HepG2 (cell line): ENCODE data around the gene MT4. TPM values are rescaled to one million over a fixed set of nuclear protein-coding genes. Genes with fewer than 3 reads are reported as not detected.

Experiments
- ATAC-seq: fragments of 200-7000 bp; cut with Tn5 transposase; 3 replicates; pipeline ENCODE4 v1.9.1; 2020; ENCODE audit warnings: mild to moderate bottlenecking, moderate library complexity
- BruUV-seq: library from RNA; stranded (reverse); fragments of 400-500 nt; replicated peaks from 2 replicates; lab custom pipeline; 2021; lab: Mats Ljungman, UMichigan
- CTCF ChIA-PET: fragments of 300-600 bp; formaldehyde crosslinking; extraction: SDS; loops from one replicate; lab custom pipeline; 2021; ENCODE audit warnings: low total read pairs, inconsistent platforms, low intra/inter-chr PET ratio; lab: Yijun Ruan, JAX
- POLR2A ChIA-PET: fragments of 350-600 bp; sonication (Branson Sonifier 250); formaldehyde crosslinking; loops from one replicate; lab custom pipeline; 2020; ENCODE audit warnings: antibody characterized with exemption, inconsistent platforms; lab: Yijun Ruan, JAX
- DNase-seq: peaks from one replicate; pipeline ENCODE4 v3.0.0-alpha.2; 2015; ENCODE audit warnings: low spot score
- FAIRE-seq: peaks from 3 replicates; lab custom pipeline; 2011; peaks lifted over from hg19 to GRCh38; lab: Jason Lieb, UNC
- H2AFZ ChIP-seq: one replicate; pipeline ENCODE4 v1.6.1; 2011; ENCODE audit warnings: low read length, inconsistent platforms
- H3K27ac ChIP-seq: fragments of 300-600 bp; 3 replicates; pipeline ENCODE4 v1.8.0; 2011; ENCODE audit warnings: mixed run types, mild to moderate bottlenecking, mixed read lengths, low read length, inconsistent platforms; ENCODE audit not compliant: insufficient read depth; ENCODE audit errors: extremely low read length
- H3K27me3 ChIP-seq, 2 experiments: fragments of 200-600 bp in 1 of 2; 2 replicates in 1 of 2; 3 replicates in 1 of 2; pipeline versions ENCODE4 v1.6.0 to v1.8.0; 2011; ENCODE audit warnings: low read length in 2 of 2, mild to moderate bottlenecking in 2 of 2, moderate library complexity in 2 of 2, inconsistent platforms in 1 of 2; ENCODE audit not compliant: insufficient read depth in 2 of 2, control insufficient read depth in 1 of 2
- H3K36me3 ChIP-seq, 2 experiments: fragments of 200-600 bp in 1 of 2; replicated peaks in 1 of 2; 2 replicates in 1 of 2; 3 replicates in 1 of 2; pipeline versions ENCODE4 v1.5.1 to v1.8.0; 2011; ENCODE audit warnings: low read length in 2 of 2, inconsistent platforms in 1 of 2; ENCODE audit not compliant: insufficient read depth in 2 of 2, control insufficient read depth in 1 of 2
- H3K4me1 ChIP-seq: 2 replicates; pipeline ENCODE4 v1.5.1; 2012; ENCODE audit warnings: low read length, inconsistent platforms; ENCODE audit not compliant: insufficient read depth
- H3K4me2 ChIP-seq: 2 replicates; pipeline ENCODE4 v1.6.0; 2011; ENCODE audit warnings: low read depth, low read length, inconsistent platforms
- H3K4me3 ChIP-seq, 3 experiments: fragments of 200-600 bp in 1 of 3; sonication (generic), shearing (Covaris generic) in 1 of 3; replicated peaks in 1 of 3; 2 replicates each; pipeline ENCODE4 v1.5.1; 2011 to 2016; ENCODE audit warnings: low read length in 3 of 3, inconsistent platforms in 2 of 3, low read depth in 2 of 3, mild to moderate bottlenecking in 2 of 3, control low read depth in 1 of 3, mixed read lengths in 1 of 3; ENCODE audit not compliant: insufficient read depth in 1 of 3
- H3K79me2 ChIP-seq: one replicate; pipeline ENCODE4 v1.6.1; 2011; ENCODE audit warnings: low read length, inconsistent platforms; ENCODE audit not compliant: insufficient read depth
- H3K9ac ChIP-seq: 2 replicates; pipeline ENCODE4 v1.6.0; 2011; ENCODE audit warnings: mild to moderate bottlenecking, low read depth, low read length, inconsistent platforms; ENCODE audit not compliant: insufficient read depth
- H3K9me3 ChIP-seq: 2 replicates; pipeline ENCODE4 v1.5.1; 2012; ENCODE audit warnings: mild to moderate bottlenecking, low read length
- H4K20me1 ChIP-seq: 2 replicates; pipeline ENCODE4 v1.6.0; 2011; ENCODE audit warnings: inconsistent platforms, mild to moderate bottlenecking, low read length, moderate library complexity; ENCODE audit not compliant: insufficient read depth
- AHR ChIP-seq: IDR thresholded peaks from 2 replicates; pipeline ENCODE4 v1.6.1; 2018; ENCODE audit warnings: missing genetic modification reagents, missing compliant biosample characterization
- CEBPG ChIP-seq: IDR thresholded peaks from 2 replicates; pipeline ENCODE4 v1.6.1; 2016
- GLI4 ChIP-seq: sonication (generic); formaldehyde crosslinking; IDR thresholded peaks from 2 replicates; pipeline ENCODE4 v1.5.1; 2020; ENCODE audit warnings: missing genetic modification reagents, mild to moderate bottlenecking, moderate library complexity, borderline replicate concordance
- KDM2A ChIP-seq: sonication (generic); formaldehyde crosslinking; IDR thresholded peaks from 2 replicates; pipeline ENCODE4 v1.4.0; 2020; ENCODE audit warnings: low read depth, missing genetic modification reagents, borderline replicate concordance
- RXRB ChIP-seq: IDR thresholded peaks from 2 replicates; pipeline ENCODE4 v1.6.1; 2016; ENCODE audit warnings: borderline replicate concordance, missing genetic modification reagents, missing compliant biosample characterization
- TCF12 ChIP-seq, 2 experiments: fragments of 450-650 bp in 1 of 2; sonication (generic) in 1 of 2; formaldehyde crosslinking in 1 of 2; IDR thresholded peaks; 2 replicates each; pipeline versions ENCODE4 v1.6.1 to v1.8.0; 2017 to 2022; ENCODE audit warnings: antibody characterized with exemption in 1 of 2, mild to moderate bottlenecking in 1 of 2, missing genetic modification reagents in 1 of 2, moderate library complexity in 1 of 2
- ZKSCAN8 ChIP-seq: IDR thresholded peaks from 2 replicates; pipeline ENCODE4 v1.6.1; 2016; ENCODE audit warnings: borderline replicate concordance, missing genetic modification reagents, missing compliant biosample characterization
- ZNF101 ChIP-seq: sonication (generic); formaldehyde crosslinking; IDR thresholded peaks from 2 replicates; pipeline ENCODE4 v1.4.0; 2020; ENCODE audit warnings: mild to moderate bottlenecking, low read depth, missing genetic modification reagents, borderline replicate concordance
- ZNF232 ChIP-seq: sonication (generic); formaldehyde crosslinking; IDR thresholded peaks from 2 replicates; pipeline ENCODE4 v1.4.0; 2020; ENCODE audit warnings: missing genetic modification reagents, borderline replicate concordance
- ZNF282 ChIP-seq: fragments of 450-650 bp; IDR thresholded peaks from 2 replicates; pipeline ENCODE4 v1.6.1; 2018; ENCODE audit not compliant: partially characterized antibody
- ZNF383 ChIP-seq: sonication (generic); formaldehyde crosslinking; IDR thresholded peaks from 2 replicates; pipeline ENCODE4 v1.4.0; 2020; ENCODE audit warnings: missing genetic modification reagents, mild to moderate bottlenecking, borderline replicate concordance
- ZNF598 ChIP-seq: sonication (generic); formaldehyde crosslinking; IDR thresholded peaks from 2 replicates; pipeline ENCODE4 v1.5.1; 2020; ENCODE audit warnings: mild to moderate bottlenecking, missing genetic modification reagents, borderline replicate concordance
- ZNF768 ChIP-seq: sonication (generic); formaldehyde crosslinking; IDR thresholded peaks from 2 replicates; pipeline ENCODE4 v1.4.0; 2020; ENCODE audit warnings: missing genetic modification reagents
- WGBS: methylation state at CpG from one replicate; pipeline ENCODE4 v1.1.6; 2017; ENCODE audit warnings: low lambda C conversion rate; 5-methylcytosine and 5-hydroxymethylcytosine counted together
- in situ Hi-C: cut with HindIII; loops from 2 replicates; pipeline ENCODE4 v1.10.0; 2017; ENCODE audit warnings: low pct_unique_long_range_greater_than_20kb; ENCODE audit not compliant: extremely low pct_ligation_motif_present
- intact Hi-C: fragments of 100-400 bp; cut with micrococcal nuclease; formaldehyde crosslinking; loops from one replicate; pipeline ENCODE4 v1.10.0; 2022; ENCODE audit not compliant: unreplicated experiment
- polyA plus RNA-seq, 8 experiments: library from polyadenylated mRNA; depleted of rRNA in 3 of 8; stranded (reverse) in 7 of 8; unstranded in 1 of 8; fragments of >200 nt; fragmentation: Illumina TruSeq in 4 of 8; extraction: Trizol in 4 of 8; gene quantifications; 2 replicates each; pipeline versions ENCODE4 v1.2.1 to v1.2.3, GENCODE V29; 2011 to 2016; ENCODE audit warnings: low read depth in 4 of 8, missing spikeins in 1 of 8, mixed read lengths in 1 of 8; ENCODE audit not compliant: insufficient read depth in 1 of 8
- total RNA-seq, 5 experiments: library from RNA; depleted of rRNA; stranded (reverse); fragments of >200 nt; fragmentation: Illumina TruSeq; extraction: Trizol; gene quantifications; 2 replicates each; pipeline ENCODE4 v1.2.3, GENCODE V29; 2016; ENCODE audit warnings: low read depth in 1 of 5
- TF ChIP-seq, protein P1 (sequence below): sonication (generic); formaldehyde crosslinking; IDR thresholded peaks from 2 replicates; pipeline ENCODE4 v1.5.0; 2020; ENCODE audit warnings: mild to moderate bottlenecking, missing genetic modification reagents, moderate library complexity
- TF ChIP-seq, protein P2 (sequence below): sonication (generic); formaldehyde crosslinking; IDR thresholded peaks from 2 replicates; pipeline ENCODE4 v1.4.0; 2020; ENCODE audit warnings: mild to moderate bottlenecking, low read depth, missing genetic modification reagents
- TF ChIP-seq, protein P3 (sequence below): sonication (generic); formaldehyde crosslinking; IDR thresholded peaks from 2 replicates; pipeline ENCODE4 v1.4.0; 2020; ENCODE audit warnings: missing genetic modification reagents, borderline replicate concordance

The MT4 gene
- total and polyA plus RNA-seq, 2 of the 13 experiments (the other 11 are each of a cell fraction or from before 2014, with no cell fraction given), result not detected

DNA sequence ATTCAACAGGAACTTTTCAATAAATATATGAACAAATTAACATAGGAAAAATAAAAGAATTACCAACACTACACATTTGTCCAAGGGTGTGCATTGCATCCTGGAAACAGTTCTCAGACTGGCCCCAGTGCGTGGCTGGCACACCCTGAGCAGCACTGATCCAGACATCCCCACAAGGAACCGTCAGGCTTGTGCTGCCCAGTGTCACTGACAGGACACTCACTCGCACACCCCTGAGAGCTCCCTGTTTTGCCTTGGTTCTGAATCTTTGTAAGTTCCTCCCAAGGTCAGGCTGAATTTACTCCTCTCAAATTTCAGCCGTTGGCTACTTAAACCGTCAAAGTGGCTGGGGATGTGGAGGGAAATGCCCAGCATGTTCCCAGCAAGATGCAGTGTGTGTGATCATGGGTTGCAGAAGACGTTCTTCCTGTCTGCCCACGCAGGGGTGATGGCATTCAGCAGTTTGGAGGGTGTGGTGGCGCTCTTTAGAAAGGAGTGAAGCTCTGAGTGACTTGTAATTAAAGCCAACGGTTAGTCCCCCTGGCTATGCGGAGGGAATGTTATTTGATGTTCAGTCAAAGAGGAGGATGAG, 45.2 kb downstream of the MT4 start (continued):
- TF ChIP-seq, protein P1, sequence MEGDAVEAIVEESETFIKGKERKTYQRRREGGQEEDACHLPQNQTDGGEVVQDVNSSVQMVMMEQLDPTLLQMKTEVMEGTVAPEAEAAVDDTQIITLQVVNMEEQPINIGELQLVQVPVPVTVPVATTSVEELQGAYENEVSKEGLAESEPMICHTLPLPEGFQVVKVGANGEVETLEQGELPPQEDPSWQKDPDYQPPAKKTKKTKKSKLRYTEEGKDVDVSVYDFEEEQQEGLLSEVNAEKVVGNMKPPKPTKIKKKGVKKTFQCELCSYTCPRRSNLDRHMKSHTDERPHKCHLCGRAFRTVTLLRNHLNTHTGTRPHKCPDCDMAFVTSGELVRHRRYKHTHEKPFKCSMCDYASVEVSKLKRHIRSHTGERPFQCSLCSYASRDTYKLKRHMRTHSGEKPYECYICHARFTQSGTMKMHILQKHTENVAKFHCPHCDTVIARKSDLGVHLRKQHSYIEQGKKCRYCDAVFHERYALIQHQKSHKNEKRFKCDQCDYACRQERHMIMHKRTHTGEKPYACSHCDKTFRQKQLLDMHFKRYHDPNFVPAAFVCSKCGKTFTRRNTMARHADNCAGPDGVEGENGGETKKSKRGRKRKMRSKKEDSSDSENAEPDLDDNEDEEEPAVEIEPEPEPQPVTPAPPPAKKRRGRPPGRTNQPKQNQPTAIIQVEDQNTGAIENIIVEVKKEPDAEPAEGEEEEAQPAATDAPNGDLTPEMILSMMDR (CRISPR knock-in tag), result 0 out of 2 replicates have a peak, but pooled peaks have one; percentile 30
- TF ChIP-seq CEBPG (CRISPR knock-in tag) (no peak), RXRB (CRISPR knock-in tag) (no peak), ZNF101 (CRISPR knock-in tag) (no peak), ZNF598 (CRISPR knock-in tag) (no peak; the same call in 1 of the 2 replicates)
- TF ChIP-seq, protein P2, sequence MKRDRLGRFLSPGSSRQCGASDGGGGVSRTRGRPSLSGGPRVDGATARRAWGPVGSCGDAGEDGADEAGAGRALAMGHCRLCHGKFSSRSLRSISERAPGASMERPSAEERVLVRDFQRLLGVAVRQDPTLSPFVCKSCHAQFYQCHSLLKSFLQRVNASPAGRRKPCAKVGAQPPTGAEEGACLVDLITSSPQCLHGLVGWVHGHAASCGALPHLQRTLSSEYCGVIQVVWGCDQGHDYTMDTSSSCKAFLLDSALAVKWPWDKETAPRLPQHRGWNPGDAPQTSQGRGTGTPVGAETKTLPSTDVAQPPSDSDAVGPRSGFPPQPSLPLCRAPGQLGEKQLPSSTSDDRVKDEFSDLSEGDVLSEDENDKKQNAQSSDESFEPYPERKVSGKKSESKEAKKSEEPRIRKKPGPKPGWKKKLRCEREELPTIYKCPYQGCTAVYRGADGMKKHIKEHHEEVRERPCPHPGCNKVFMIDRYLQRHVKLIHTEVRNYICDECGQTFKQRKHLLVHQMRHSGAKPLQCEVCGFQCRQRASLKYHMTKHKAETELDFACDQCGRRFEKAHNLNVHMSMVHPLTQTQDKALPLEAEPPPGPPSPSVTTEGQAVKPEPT, result no peak
- TF ChIP-seq, all 625 proteins: peak for 64

DNA sequence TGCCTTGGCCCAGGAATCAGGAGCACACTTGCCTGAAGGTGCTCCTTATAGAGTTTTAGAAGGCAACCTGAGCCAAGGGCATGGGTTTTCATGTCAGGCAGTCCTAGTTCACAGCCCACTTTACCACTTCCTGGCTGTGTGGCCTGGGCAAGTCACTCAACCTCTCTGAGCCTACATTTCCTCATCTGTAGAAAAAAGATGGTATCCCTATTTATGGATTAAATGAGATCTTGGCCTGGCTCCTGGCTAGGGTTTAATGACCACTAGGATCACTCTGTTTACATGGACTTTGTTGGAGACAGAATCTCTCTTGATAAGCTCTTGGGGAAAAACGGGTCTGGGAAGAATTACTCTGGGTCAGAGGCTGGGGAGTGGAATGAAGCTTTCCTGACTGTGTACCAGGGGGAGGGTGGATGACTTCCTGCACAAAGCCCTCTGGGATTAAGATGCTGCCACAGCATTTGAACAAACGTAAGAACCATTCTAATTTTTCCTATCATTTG, 45.8 kb downstream of the MT4 start:
- no peak for DNase-seq
- WGBS, result 17% methylated on average over 2 of the region's 2 CpGs
- ChIA-PET POLR2A (interaction anchor here (1.0 to 5.3 kb wide), 5 partner anchors 15 to 160 kb away, joined by 3 to 83 read pairs (median 4); partner anchors contain the start of genes MT1E, MT1F, MT1X and NUDT21), CTCF (no interaction called here)
- no peak overlapping the region for H3K27ac ChIP-seq
- H3K4me2 ChIP-seq, result peak overlapping the region; percentile 91
- no peaks in the 10 kb centered on the region for H3K79me2 ChIP-seq
- no peaks in the 10 kb centered on the region for H3K9me3 ChIP-seq
- H3K36me3 ChIP-seq, result no peaks in the 10 kb centered on the region
- intact Hi-C loops, result no loop called here
- no peaks in the 10 kb centered on the region; a peak in 1 of 5 replicates for H3K27me3 ChIP-seq
- H2AFZ ChIP-seq, result no peak overlapping the region
- no peak for FAIRE-seq
- ATAC-seq, result no peak
- H3K4me1 ChIP-seq, result peaks cover 59% of the 10 kb centered on the region
- H4K20me1 ChIP-seq, result no peaks in the 10 kb centered on the region
- H3K9ac ChIP-seq, result peak overlapping the region; percentile 68
- in situ Hi-C loops, result no loop called here
- no TSS peak for BruUV-seq
- peak overlapping the region in 1 of 3 experiments; percentile 84; a peak in 3 of 6 replicates for H3K4me3 ChIP-seq
- no peak for TF ChIP-seq GLI4 (CRISPR knock-in tag)
- TF ChIP-seq ZNF282, result no peak
- 0 out of 2 replicates have a peak, but pooled peaks have one; percentile 10 for TF ChIP-seq ZNF232 (CRISPR knock-in tag)
- TF ChIP-seq ZNF383 (CRISPR knock-in tag), result no peak
- TF ChIP-seq AHR (CRISPR knock-in tag), result no peak
- TF ChIP-seq, protein P3, sequence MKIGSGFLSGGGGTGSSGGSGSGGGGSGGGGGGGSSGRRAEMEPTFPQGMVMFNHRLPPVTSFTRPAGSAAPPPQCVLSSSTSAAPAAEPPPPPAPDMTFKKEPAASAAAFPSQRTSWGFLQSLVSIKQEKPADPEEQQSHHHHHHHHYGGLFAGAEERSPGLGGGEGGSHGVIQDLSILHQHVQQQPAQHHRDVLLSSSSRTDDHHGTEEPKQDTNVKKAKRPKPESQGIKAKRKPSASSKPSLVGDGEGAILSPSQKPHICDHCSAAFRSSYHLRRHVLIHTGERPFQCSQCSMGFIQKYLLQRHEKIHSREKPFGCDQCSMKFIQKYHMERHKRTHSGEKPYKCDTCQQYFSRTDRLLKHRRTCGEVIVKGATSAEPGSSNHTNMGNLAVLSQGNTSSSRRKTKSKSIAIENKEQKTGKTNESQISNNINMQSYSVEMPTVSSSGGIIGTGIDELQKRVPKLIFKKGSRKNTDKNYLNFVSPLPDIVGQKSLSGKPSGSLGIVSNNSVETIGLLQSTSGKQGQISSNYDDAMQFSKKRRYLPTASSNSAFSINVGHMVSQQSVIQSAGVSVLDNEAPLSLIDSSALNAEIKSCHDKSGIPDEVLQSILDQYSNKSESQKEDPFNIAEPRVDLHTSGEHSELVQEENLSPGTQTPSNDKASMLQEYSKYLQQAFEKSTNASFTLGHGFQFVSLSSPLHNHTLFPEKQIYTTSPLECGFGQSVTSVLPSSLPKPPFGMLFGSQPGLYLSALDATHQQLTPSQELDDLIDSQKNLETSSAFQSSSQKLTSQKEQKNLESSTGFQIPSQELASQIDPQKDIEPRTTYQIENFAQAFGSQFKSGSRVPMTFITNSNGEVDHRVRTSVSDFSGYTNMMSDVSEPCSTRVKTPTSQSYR, result no peak
- TF ChIP-seq ZKSCAN8, result no peak
- peak; percentile 94 for TF ChIP-seq ZNF768 (CRISPR knock-in tag)
- TF ChIP-seq KDM2A (CRISPR knock-in tag), result 0 out of 2 replicates have a peak, but pooled peaks have one; percentile 3
- TF ChIP-seq TCF12 (IDR thresholded peaks at IDR 0.05), result no peak
- no peak for TF ChIP-seq TCF12 (CRISPR knock-in tag; IDR thresholded peaks at IDR 0.05)
